HTR-8/SVneo (cell line): Measurements from ENCODE around the gene NAV2.
"Not testable (repeated sequence)": the region's sequence is repeated elsewhere in the genome, so short reads cannot be mapped to it uniquely, and the experiment has no call there.

Source experiments
- DNase-seq: peaks from one replicate; pipeline ENCODE4 v3.0.0; 2011; ENCODE audit warnings: low spot score, mixed read lengths; ENCODE audit not compliant: insufficient read length
- FAIRE-seq: peaks from 2 replicates; lab custom pipeline; 2011; peaks lifted over from hg19 to GRCh38; lab: Jason Lieb, UNC

Gene NAV2

GRCh38 chr11:19959648-19960059 is 247.0 kb downstream of the NAV2 start:
- FAIRE-seq: no peak
- no peak for DNase-seq

GRCh38 chr11:19960410-19960809 is 247.8 kb downstream of the NAV2 start:
- DNase-seq, FAIRE-seq: not testable (repeated sequence)

GRCh38 chr11:19961225-19961624 is 248.6 kb downstream of the NAV2 start:
- DNase-seq: no peak
- no peak for FAIRE-seq

GRCh38 chr11:19962053-19962800 is 249.6 kb downstream of the NAV2 start:
- FAIRE-seq: no peak

DNA sequence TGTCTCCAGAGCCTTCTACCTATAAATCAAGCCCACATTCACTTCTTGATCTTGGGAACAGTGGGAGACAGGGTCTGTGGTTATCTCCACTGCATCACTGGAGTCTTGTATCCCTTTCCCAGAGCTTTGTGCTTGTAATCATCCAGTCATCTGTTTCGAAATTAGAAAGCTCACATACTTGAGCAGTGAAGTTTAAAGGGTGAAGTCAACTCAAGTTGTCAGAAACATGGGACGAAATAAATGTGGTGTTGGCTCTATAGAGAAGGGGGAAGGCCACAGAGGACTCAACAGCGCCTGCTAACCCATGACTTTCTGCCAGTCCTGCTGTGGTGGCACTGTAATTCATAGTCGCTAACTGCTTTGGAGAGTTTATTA is 250.2 kb downstream of the NAV2 start:
- no peak for DNase-seq

More at GRCh38 chr11:19962053-19962800, 249.6 kb downstream of the NAV2 start:
- DNase-seq: no peak

GRCh38 chr11:19963697-19964387 is 251.2 kb downstream of the NAV2 start:
- FAIRE-seq (no peak), DNase-seq (no peak)

More for the DNA sequence above, 250.2 kb downstream of the NAV2 start:
- FAIRE-seq: no peak

- no peak for DNase-seq
- no peak for FAIRE-seq
Observed at GRCh38 chr11:19966441-19966840, 253.8 kb downstream of the NAV2 start.

- no peak for DNase-seq
- FAIRE-seq: no peak
Observed at GRCh38 chr11:19966927-19967326, 254.3 kb downstream of the NAV2 start.

DNA sequence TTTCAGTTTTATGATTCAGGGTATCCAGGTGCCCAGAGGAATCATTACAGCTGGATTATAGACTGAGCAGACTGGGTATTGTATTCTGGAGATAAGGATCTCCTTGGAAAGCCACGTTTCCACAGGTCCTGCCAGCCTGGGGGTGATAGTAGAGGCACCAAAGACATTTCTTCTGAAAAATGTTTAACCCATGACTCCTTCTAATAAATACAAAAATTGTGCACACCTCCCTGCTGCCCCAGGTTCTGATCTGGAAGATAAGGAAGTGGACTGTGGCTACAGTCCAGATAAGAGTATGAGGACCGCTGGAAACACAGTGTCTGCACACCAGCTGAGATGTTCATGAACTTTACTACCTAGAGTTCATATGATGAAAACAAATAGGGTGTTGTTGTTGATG is 255.2 kb downstream of the NAV2 start:
- DNase-seq (no peak), FAIRE-seq (no peak)

DNA sequence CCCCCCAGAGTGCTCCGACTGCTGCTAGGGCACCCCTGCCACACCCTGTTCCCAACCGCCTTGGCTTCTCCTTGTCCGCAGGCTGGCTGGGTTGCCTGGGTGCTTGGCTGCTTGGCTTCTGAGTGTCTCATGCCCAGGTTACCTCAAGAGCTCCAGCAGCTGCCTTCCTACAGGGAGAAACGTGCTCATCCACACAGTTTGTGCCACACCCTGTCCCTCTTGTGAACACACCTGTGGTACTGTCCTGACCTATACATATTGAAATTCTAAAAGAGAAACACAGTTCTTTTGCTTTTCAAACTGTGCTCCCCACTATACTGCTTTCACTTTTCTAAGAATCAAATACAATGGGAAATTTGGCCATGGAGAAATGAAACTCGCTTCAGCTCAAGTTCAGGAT is 256.2 kb downstream of the NAV2 start:
- FAIRE-seq (no peak), DNase-seq (no peak)

GRCh38 chr11:19970944-19971343 is 258.3 kb downstream of the NAV2 start:
- FAIRE-seq (no peak), DNase-seq (no peak)

DNA sequence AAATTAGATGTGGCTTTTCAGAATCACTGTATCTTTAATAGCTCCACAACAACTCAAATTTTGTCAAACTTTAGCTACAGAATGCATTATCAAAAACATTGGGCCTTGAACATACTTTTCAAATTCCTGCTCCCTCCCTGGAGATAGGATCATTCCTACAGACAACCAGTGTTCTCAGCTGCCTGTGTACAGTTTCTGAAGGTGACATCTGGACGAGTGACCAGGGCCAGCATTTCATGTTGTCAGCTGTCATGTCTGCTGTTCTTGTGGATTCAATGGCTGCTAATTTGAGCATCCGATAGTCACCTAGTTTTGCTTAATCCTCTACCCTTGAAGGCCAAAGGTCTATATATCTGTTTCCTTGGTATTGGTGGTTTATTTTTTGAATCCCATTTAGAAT is 259.5 kb downstream of the NAV2 start:
- no peak for DNase-seq
- no peak for FAIRE-seq

- FAIRE-seq (no peak), DNase-seq (no peak)
Observed at GRCh38 chr11:19972651-19973050, 260.0 kb downstream of the NAV2 start.

GRCh38 chr11:19973136-19973635 is 260.5 kb downstream of the NAV2 start:
- DNase-seq (no peak), FAIRE-seq (no peak)

GRCh38 chr11:19974886-19975285 is 262.2 kb downstream of the NAV2 start:
- DNase-seq: no peak
- FAIRE-seq: no peak

DNA sequence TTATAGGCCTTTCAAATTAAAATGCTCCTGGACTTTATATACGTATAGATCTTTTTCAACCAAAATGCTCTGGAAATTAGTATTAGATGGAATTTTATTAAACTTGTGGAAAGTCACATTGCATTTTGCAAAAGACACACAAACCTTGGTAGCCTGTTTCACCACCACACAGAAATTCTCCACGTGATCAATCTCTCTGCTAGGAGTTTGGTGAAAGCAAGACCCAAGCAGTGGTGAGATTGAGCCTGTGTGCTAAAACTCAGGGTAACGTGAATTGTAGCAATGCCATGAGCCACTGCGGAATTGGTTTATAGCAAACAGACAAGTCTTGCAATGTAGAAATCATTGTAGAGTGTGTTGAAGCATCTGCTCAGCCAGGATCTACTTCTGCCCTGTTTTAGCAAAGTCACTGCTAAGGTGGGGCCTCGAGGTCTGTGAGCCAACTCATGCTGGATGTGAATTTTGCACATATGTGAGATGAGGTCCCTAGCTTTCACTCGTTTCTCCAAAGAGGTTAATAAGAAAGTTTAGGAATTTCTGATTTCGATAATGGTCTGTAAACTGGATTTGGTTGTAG is 262.9 kb downstream of the NAV2 start:
- no peak for FAIRE-seq

GRCh38 chr11:19976281-19976941 is 263.8 kb downstream of the NAV2 start:
- FAIRE-seq (no peak), DNase-seq (no peak)

More for the DNA sequence above, 262.9 kb downstream of the NAV2 start:
- DNase-seq: no peak

- FAIRE-seq: no peak
- no peak for DNase-seq
Observed at GRCh38 chr11:19977941-19978340, 265.3 kb downstream of the NAV2 start.

DNA sequence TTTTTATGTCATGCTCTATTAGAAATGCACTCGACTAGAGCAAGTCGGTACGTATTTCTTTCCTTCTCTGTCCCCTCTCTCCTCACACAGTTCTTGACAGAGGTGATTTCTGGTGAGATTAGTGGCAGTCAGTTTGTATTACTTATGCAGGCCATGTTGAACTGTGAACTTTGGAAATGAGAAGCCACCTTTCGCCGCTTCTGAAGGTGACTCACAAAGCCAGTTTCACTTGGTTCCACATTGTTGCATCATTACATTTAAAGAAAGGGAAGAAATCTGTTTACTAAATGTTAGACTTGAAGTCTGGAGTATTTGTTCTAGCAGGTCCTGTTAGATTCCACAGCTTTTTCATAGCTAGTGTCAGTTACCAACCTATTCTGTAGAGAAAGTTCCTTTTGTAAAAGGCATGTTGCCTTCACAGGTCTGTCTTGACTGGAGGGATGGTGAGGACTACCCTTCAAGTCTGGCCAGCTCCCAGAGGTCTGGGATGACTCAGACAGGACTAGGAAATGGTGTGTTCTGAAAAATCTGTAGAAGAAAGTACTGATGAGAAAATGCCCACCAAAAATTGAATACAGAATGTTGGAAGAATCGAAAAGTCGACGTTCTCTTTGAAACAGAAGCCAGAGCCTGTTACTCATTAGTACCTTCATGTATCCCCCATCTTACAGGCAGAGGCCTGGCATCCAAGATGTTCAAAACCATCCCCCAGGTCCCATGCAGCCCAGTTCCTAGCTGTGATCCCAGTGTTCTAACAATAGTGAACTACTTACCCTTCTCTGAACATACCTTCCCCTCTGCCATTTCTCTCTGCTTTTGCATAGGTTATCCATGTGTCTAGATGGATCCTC is 266.3 kb downstream of the NAV2 start:
- no peak for FAIRE-seq
- peak; percentile 21 for DNase-seq

- FAIRE-seq (no peak), DNase-seq (no peak)
Observed at GRCh38 chr11:19979519-19979845, 266.8 kb downstream of the NAV2 start.
